Measurements from ENCODE around the gene SMYD3.

- TF ChIP-seq, protein P1, sequence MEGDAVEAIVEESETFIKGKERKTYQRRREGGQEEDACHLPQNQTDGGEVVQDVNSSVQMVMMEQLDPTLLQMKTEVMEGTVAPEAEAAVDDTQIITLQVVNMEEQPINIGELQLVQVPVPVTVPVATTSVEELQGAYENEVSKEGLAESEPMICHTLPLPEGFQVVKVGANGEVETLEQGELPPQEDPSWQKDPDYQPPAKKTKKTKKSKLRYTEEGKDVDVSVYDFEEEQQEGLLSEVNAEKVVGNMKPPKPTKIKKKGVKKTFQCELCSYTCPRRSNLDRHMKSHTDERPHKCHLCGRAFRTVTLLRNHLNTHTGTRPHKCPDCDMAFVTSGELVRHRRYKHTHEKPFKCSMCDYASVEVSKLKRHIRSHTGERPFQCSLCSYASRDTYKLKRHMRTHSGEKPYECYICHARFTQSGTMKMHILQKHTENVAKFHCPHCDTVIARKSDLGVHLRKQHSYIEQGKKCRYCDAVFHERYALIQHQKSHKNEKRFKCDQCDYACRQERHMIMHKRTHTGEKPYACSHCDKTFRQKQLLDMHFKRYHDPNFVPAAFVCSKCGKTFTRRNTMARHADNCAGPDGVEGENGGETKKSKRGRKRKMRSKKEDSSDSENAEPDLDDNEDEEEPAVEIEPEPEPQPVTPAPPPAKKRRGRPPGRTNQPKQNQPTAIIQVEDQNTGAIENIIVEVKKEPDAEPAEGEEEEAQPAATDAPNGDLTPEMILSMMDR (IDR thresholded peaks at IDR 0.05): no peak
- no peak for TF ChIP-seq POLR2A (IDR thresholded peaks at IDR 0.05)
Observed at GRCh38 chr1:245965398-245965797, 541.7 kb downstream of the SMYD3 start.
